ENCODE data around the gene FREM1. TPM values are rescaled to one million over a fixed set of nuclear protein-coding genes. Genes with fewer than 3 reads are reported as not detected.

FREM1 gene
- total RNA-seq, 1 donor from 2014 or later: 57.5 TPM

DNA sequence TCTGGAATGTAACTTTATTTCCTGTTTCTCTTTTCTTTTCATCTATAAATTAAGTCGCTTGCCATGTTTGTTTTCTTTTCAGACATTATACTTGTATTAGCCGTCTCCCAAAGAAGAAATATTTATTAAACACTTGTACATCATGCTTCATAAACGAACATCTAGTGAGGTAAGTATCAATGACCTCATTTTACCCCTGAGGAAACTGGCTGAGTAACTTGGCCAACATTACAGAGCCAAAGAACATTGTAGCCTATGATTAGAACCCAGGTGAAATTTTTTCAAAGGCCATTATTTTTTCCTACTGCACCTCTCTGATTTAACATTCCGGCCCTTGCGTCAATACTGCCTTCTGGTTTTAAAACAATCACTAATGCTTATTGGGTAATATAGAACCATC, 4.2 kb downstream of the FREM1 start:
- no peak for DNase-seq (ENCODE audit: low read depth, low spot score)
- H3K36me3 Mint-ChIP-seq (ENCODE audit: low read depth): peaks cover 11% of the 10 kb centered on the region
- H3K9me3 Mint-ChIP-seq: peaks cover 3% of the 10 kb centered on the region
- H3K27me3 Mint-ChIP-seq (ENCODE audit: low read depth): no peaks in the 10 kb centered on the region
- no peak for TF ChIP-seq CTCF (conservative IDR thresholded peaks at IDR 0.05)
- no peak overlapping the region for H3K4me3 Mint-ChIP-seq
- H3K4me1 Mint-ChIP-seq: peaks cover 44% of the 10 kb centered on the region
- H3K27ac Mint-ChIP-seq (ENCODE audit: unreplicated experiment): no peak overlapping the region

DNA sequence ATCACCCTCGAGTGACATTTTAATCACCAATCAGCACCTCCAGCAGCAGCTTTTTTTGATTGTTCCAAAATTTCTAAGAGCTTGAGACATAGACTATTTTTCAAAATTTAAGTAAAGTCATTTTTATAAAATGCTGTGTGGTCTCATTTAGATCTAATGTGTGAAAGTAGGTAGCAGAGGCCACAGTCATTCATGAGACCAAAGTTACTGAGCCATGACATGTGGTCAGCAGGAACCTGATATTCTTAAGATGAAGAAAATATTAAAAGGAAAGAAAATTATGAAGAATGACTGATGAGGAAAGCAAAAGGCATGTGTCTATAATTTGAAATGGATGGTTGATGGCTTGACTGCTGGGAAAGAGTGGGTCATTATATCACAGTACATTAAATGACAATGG, 7.2 kb downstream of the FREM1 start:
- Mint-ChIP-seq H3K36me3 (ENCODE audit: low read depth) (peaks cover 16% of the 10 kb centered on the region), H3K9me3 (peaks cover 3% of the 10 kb centered on the region), H3K27me3 (ENCODE audit: low read depth) (no peaks in the 10 kb centered on the region), H3K4me3 (no peak overlapping the region), H3K4me1 (peaks cover 68% of the 10 kb centered on the region), H3K27ac (ENCODE audit: unreplicated experiment) (no peak overlapping the region)
- no peak for TF ChIP-seq CTCF (conservative IDR thresholded peaks at IDR 0.05)
- no peak for DNase-seq (ENCODE audit: low read depth, low spot score)

GRCh38 chr9:14902561-14902960, 7.7 kb downstream of the FREM1 start:
- DNase-seq (ENCODE audit: low read depth, low spot score): no peak
- Mint-ChIP-seq H3K9me3 (peaks cover 3% of the 10 kb centered on the region), H3K27me3 (ENCODE audit: low read depth) (no peaks in the 10 kb centered on the region), H3K36me3 (ENCODE audit: low read depth) (peaks cover 16% of the 10 kb centered on the region), H3K4me3 (no peak overlapping the region), H3K4me1 (peaks cover 68% of the 10 kb centered on the region), H3K27ac (ENCODE audit: unreplicated experiment) (no peak overlapping the region)
- no peak for TF ChIP-seq CTCF (conservative IDR thresholded peaks at IDR 0.05)

GRCh38 chr9:14899815-14900193, 10.4 kb downstream of the FREM1 start:
- no peak overlapping the region for H3K4me3 Mint-ChIP-seq

GRCh38 chr9:14899042-14899814, 11.0 kb downstream of the FREM1 start:
- Mint-ChIP-seq H3K27ac (ENCODE audit: unreplicated experiment) (no peak overlapping the region), H3K4me1 (peaks cover 51% of the 10 kb centered on the region), H3K4me3 (no peak overlapping the region), H3K36me3 (ENCODE audit: low read depth) (peaks cover 31% of the 10 kb centered on the region), H3K27me3 (ENCODE audit: low read depth) (no peaks in the 10 kb centered on the region), H3K9me3 (peaks cover 10% of the 10 kb centered on the region)
- DNase-seq (ENCODE audit: low read depth, low spot score): no peak
- no peak for TF ChIP-seq CTCF (conservative IDR thresholded peaks at IDR 0.05)

More at GRCh38 chr9:14899815-14900193, 10.4 kb downstream of the FREM1 start:
- no peaks in the 10 kb centered on the region for H3K27me3 Mint-ChIP-seq (ENCODE audit: low read depth)
- no peak for DNase-seq (ENCODE audit: low read depth, low spot score)
- H3K4me1 Mint-ChIP-seq: peaks cover 53% of the 10 kb centered on the region
- no peak overlapping the region for H3K27ac Mint-ChIP-seq (ENCODE audit: unreplicated experiment)
- H3K9me3 Mint-ChIP-seq: peaks cover 12% of the 10 kb centered on the region
- TF ChIP-seq CTCF (conservative IDR thresholded peaks at IDR 0.05): no peak
- peaks cover 27% of the 10 kb centered on the region for H3K36me3 Mint-ChIP-seq (ENCODE audit: low read depth)

Data from neural crest cell (in vitro differentiated cells).